Skeletal muscle satellite cell (primary cell): Measurements from ENCODE around the gene DOLK. TPM values are rescaled to one million over a fixed set of nuclear protein-coding genes. Genes with fewer than 3 reads are reported as not detected.
"Not testable (repeated sequence)": the region's sequence is repeated elsewhere in the genome, so short reads cannot be mapped to it uniquely, and the experiment has no call there.

Experiments used
- H3K27me3 ChIP-seq: 2 replicates; pipeline ENCODE4 v1.7.0; 2013; ENCODE audit warnings: low read length; ENCODE audit not compliant: control insufficient read depth, insufficient read depth
- H3K36me3 ChIP-seq: 2 replicates; pipeline ENCODE4 v1.7.0; 2013; ENCODE audit warnings: mild to moderate bottlenecking, control low read depth, low read length; ENCODE audit not compliant: insufficient read depth
- H3K4me1 ChIP-seq: 2 replicates; pipeline ENCODE4 v1.7.0; 2013; ENCODE audit warnings: low read length; ENCODE audit not compliant: control insufficient read depth, insufficient read depth
- H3K4me2 ChIP-seq: 2 replicates; pipeline ENCODE4 v1.7.0; 2013; ENCODE audit warnings: mild to moderate bottlenecking, low read length
- H3K4me3 ChIP-seq: 2 replicates; pipeline ENCODE4 v1.7.0; 2013; ENCODE audit warnings: low read length
- H3K9ac ChIP-seq: 2 replicates; pipeline ENCODE4 v1.7.0; 2013; ENCODE audit warnings: mild to moderate bottlenecking, low read depth, low read length, moderate library complexity
- H3K9me3 ChIP-seq: replicated peaks from 2 replicates; pipeline ENCODE4 v1.7.0; 2013; ENCODE audit warnings: mild to moderate bottlenecking, control low read depth, low read length
- total RNA-seq: library from RNA; depleted of rRNA; stranded (reverse); fragments of >200 nt; gene quantifications from 2 replicates; pipeline ENCODE4 v1.2.3, GENCODE V29; 2012; rRNA removed

The DOLK gene
- 19.0 and 22.3 TPM in 2 replicates for total RNA-seq

DNA sequence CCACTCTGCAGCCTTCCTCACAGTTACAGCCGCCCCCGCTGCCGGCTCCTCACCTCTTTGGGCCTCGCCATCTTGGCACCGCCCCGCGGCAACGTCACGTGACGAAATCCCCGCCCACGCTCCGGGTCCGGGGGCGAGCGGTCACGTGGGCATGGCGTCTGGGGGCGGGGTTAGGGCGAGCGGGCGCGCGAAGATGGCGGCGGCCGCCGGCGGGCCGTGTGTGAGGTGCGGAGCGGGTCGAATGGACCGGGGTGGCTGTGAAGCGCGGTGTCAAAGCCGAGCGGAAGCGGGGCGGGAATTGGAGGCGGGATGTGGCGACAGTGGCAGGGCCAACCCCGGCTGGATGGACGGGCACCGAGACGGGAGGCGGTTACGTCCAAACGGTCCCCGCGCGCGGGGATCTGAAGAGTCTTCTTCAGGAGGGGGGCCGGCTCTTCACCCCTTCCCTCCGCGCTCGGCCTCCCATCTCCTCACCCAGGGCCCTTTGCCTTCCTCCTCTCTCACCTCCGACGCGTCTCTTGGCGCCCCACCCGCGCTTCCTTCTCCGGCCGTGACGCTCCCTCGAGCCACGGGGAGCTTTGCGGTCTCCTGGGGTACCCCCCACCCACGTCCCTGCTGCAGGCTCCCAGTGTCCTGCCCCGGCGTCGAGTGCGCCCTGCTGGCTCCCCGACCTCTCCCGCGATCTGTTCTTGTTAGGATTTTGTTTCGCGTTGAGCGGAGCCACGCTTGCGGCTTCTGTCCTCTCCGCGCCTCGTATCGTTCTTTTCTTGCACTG, at the start of gene DOLK, which contains the start of gene NUP188:
DOLK (minus strand) TSS at position 77 of the 775 bp plus-strand sequence. CDS start 300 bp downstream, outside the sequence.
NUP188 (plus strand) TSS at position 173 of the 775 bp plus-strand sequence; CDS start at position 194, 21 bp downstream.
- H3K9ac ChIP-seq, result peak within 1 kb of the TSS; percentile 94
- H3K27me3 ChIP-seq, result no peaks in the 10 kb centered on the region
- H3K9me3 ChIP-seq, result no peaks in the 10 kb centered on the region
- H3K4me1 ChIP-seq, result peaks cover 11% of the 10 kb centered on the region
- peak within 1 kb of the TSS; percentile 95 for H3K4me2 ChIP-seq
- H3K4me3 ChIP-seq, result peak within 1 kb of the TSS; percentile 96
- H3K36me3 ChIP-seq, result peaks cover 9% of the 10 kb centered on the region

DNA sequence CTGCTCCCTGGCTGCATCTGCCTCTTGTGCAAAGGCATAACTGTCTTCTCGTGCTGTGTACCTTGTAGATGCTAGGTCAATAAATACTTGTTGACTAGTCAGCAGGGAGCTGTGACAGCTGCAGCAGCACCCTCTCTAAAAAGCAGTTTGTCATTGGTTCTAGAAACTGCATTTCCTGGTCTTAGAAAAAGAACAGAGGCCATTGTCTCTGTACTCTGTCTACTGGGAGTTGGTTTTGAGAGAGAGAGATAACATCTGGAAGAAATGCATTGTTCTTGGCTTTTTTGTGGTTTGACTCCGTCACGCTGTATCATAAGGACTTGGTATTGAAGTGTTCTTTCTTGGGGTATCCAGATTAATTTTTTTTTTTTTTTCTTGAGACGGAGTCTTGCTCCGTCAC, 48.4 kb upstream of the DOLK start:
- H3K4me1 ChIP-seq, result no peaks in the 10 kb centered on the region
- H3K36me3 ChIP-seq, result peaks cover 71% of the 10 kb centered on the region
- H3K4me2 ChIP-seq, result no peak overlapping the region
- no peaks in the 10 kb centered on the region for H3K27me3 ChIP-seq
- no peaks in the 10 kb centered on the region for H3K9me3 ChIP-seq
- no peak overlapping the region for H3K9ac ChIP-seq
- no peak overlapping the region for H3K4me3 ChIP-seq

DNA sequence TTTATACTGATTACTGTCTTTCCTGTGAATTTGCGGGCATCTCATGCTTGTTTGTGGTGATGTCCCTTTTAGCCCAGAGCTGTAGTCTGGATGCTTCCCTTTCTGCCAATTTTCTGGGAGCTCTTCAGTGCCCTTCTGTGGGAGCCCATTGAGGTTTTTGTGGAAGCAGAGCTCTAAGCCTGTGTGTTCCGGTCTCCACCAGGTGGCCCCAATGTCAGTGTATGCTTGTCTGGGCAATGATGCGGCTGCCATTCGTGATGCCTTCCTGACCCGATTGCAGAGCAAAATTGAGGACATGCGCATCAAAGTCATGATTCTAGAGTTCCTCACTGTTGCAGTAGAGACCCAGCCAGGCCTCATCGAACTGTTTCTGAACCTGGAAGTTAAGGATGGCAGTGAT, 45.6 kb upstream of the DOLK start:
- peaks cover 67% of the 10 kb centered on the region for H3K36me3 ChIP-seq
- peaks cover 6% of the 10 kb centered on the region for H3K4me1 ChIP-seq
- no peak overlapping the region for H3K4me3 ChIP-seq

DNA sequence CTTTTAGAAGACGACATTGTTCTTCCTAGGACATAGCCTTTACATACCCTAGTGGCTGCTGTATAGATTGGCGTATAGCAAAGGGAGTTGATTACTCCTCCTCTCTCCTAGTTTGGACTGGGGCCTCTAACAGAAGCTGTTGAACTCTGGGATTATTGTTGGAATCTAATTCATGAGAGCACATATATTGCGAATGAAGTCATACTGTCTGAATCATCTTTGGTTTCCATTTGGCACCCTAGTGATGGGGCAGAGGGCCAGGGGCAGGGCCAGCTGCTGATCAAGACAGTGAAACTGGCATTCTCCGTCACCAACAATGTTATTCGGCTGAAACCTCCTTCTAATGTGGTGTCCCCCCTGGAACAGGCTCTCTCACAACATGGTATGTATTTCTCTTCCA, 40.4 kb upstream of the DOLK start:
- peak overlapping the region; percentile 54 for H3K9ac ChIP-seq
- H3K4me2 ChIP-seq, result peak overlapping the region; percentile 71
- peaks cover 62% of the 10 kb centered on the region for H3K36me3 ChIP-seq
- H3K27me3 ChIP-seq, result no peaks in the 10 kb centered on the region
- H3K4me1 ChIP-seq, result peaks cover 14% of the 10 kb centered on the region
- H3K4me3 ChIP-seq, result peak overlapping the region; percentile 46
- no peaks in the 10 kb centered on the region for H3K9me3 ChIP-seq

More for the DNA sequence above, 45.6 kb upstream of the DOLK start:
- Histone ChIP-seq H3K27me3 (no peaks in the 10 kb centered on the region), H3K9ac (no peak overlapping the region), H3K4me2 (no peak overlapping the region), H3K9me3 (no peaks in the 10 kb centered on the region)

DNA sequence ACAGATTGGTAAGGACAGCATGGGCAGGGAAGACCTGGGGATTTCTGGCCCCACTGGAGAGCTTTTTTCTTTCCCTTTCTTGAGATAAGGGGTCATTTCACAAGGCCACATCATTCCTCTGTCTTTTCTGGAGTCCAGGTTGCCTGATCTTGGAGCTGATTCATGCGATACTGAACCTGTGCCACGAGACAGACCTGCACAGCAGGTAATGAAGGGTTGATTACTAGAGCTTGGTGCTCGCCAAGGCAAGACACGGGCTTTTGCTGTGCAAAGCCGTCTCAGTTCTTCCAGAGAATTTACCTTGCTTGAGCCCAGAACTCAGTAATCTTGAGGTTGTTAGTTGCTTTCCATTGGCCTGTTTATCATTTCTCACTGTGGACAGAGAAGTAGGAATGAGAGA, 39.3 kb upstream of the DOLK start:
- Histone ChIP-seq H3K4me2 (no peak overlapping the region), H3K9me3 (no peaks in the 10 kb centered on the region), H3K4me1 (peaks cover 14% of the 10 kb centered on the region), H3K4me3 (no peak overlapping the region), H3K9ac (no peak overlapping the region), H3K36me3 (peaks cover 61% of the 10 kb centered on the region), H3K27me3 (no peaks in the 10 kb centered on the region)

DNA sequence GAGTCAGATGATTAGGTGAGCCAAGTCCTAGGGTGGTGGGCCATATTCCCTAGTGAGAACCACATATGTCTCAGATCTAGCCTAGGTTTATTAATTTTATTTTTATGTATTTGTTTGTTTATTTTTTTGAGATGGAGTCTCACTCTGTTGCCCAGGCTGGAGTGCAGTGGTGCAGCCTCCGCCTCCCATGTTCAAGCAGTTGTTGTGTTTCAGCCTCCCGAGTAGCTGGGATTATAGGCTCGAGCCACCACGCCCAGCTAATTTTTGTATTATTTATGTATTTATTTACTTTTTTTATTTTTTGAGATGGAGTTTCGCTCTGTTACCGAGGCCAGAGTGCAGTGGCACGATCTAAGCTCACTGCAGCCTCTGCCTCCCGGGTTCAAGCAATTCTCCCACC, 36.1 kb upstream of the DOLK start:
- no peaks in the 10 kb centered on the region for H3K9me3 ChIP-seq
- H3K4me2 ChIP-seq, result no peak overlapping the region
- H3K4me3 ChIP-seq, result no peak overlapping the region
- H3K27me3 ChIP-seq, result no peaks in the 10 kb centered on the region
- peaks cover 14% of the 10 kb centered on the region for H3K4me1 ChIP-seq
- peaks cover 76% of the 10 kb centered on the region for H3K36me3 ChIP-seq
- no peak overlapping the region for H3K9ac ChIP-seq

DNA sequence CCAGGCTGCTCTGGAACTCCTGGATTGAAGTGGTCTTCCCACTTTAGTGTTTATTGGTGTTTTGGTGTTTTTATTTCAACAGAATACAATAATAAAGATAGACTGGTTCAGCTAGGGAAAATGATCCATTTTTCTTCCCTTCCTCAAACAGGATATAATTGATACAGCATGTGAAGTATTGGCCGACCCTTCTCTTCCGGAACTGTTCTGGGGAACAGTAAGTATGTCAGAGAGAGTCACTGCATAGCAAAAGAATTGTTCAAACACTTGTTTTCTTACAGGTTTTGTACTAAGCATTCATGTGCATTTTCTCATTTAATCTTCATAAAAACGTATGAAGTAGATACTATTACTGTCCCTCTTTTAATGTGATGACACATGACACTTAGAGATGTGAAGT, 31.7 kb upstream of the DOLK start:
- H3K9me3 ChIP-seq, result no peaks in the 10 kb centered on the region
- no peak overlapping the region for H3K4me2 ChIP-seq
- H3K4me1 ChIP-seq, result no peaks in the 10 kb centered on the region
- no peak overlapping the region for H3K4me3 ChIP-seq
- no peaks in the 10 kb centered on the region for H3K27me3 ChIP-seq
- H3K9ac ChIP-seq, result no peak overlapping the region
- H3K36me3 ChIP-seq, result peaks cover 62% of the 10 kb centered on the region

DNA sequence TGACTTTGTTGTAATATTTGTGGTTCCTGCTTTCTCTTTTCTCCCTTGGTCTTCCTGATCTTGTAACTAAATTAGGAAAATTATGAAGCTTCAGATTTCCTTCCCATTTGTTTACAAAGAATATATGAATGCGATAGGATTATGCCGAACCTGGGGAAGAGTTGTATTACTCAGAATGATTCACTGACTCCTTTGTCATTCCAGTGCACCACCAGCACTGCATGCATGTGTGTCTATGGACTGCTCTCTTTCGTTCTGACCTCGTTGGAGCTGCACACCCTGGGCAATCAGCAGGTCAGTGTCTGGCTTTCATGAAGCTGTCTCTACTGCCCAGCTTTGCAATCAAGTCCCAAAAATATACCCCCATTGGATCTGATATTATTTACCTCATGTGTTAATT, 25.6 kb upstream of the DOLK start:
- H3K9me3 ChIP-seq, result no peaks in the 10 kb centered on the region
- H3K9ac ChIP-seq, result no peak overlapping the region
- peak overlapping the region; percentile 49 for H3K4me2 ChIP-seq
- H3K4me1 ChIP-seq, result peaks cover 24% of the 10 kb centered on the region
- no peak overlapping the region for H3K4me3 ChIP-seq
- H3K27me3 ChIP-seq, result no peaks in the 10 kb centered on the region
- H3K36me3 ChIP-seq, result peaks cover 53% of the 10 kb centered on the region

DNA sequence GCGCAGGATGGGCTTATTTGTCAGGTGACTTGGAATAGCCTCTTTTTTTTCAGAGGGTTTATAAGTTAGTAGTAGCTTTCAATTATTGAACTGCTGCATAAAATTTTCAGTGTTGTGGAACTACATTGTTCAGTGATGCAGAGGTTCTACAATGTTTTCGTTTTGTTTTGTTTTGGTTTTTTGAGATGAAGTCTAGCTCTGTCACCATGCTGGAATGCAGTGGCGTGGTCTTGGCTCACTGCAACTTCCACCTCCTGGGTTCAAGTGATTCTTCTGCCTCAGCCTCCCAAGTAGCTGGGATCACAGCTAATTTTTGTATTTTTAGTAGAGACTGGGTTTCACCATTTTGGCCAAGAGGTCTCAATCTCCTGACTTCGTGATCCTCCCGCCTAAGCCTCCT, 22.1 kb upstream of the DOLK start:
- Histone ChIP-seq H3K9ac (no peak overlapping the region), H3K9me3 (no peaks in the 10 kb centered on the region)

DNA sequence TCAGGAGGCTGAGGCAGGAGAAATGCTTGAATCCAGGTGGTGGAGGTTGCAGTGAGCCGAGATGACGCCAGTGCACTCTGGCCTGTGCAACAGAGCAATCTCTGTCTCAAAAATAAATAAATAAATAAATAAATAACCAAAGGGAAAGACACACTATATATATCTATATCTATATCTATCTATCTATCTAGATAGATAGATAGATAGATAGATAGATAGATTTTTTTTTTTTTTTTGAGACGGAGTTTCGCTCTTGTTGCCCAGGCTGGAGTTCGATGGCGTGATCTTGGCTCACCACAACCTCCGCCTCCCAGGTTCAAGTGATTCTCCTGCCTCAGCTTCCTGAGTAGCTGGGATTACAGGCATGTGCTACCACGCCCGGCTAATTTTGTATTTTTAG, 14.0 kb upstream of the DOLK start:
- H3K4me2 ChIP-seq, H3K27me3 ChIP-seq, H3K4me1 ChIP-seq, H3K4me3 ChIP-seq, H3K9ac ChIP-seq, H3K9me3 ChIP-seq: not testable (repeated sequence)
- H3K36me3 ChIP-seq, result peaks cover 32% of the 10 kb centered on the region

More for the DNA sequence above, 22.1 kb upstream of the DOLK start:
- Histone ChIP-seq H3K4me1 (peaks cover 24% of the 10 kb centered on the region), H3K4me2 (no peak overlapping the region), H3K36me3 (peaks cover 37% of the 10 kb centered on the region), H3K27me3 (no peaks in the 10 kb centered on the region), H3K4me3 (no peak overlapping the region)

DNA sequence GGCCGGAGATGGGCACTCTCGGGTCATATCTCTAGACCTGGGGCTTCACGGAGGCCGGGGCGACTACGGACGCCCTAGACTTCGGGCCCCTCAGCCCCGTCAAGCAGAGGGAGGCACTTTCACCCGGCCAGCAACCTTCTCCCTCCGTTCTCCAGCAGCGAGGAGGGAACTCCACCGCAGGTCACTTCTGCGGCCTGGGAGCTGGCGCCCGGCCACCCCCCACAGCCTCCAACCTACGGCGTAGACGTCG, 201 bp downstream of the DOLK start:
- Histone ChIP-seq H3K9ac (peak overlapping the region; percentile 94), H3K4me3 (peak overlapping the region; percentile 96), H3K4me2 (peak overlapping the region; percentile 95), H3K27me3 (no peaks in the 10 kb centered on the region), H3K4me1 (peaks cover 11% of the 10 kb centered on the region), H3K9me3 (no peaks in the 10 kb centered on the region), H3K36me3 (peaks cover 9% of the 10 kb centered on the region)
